HG02943 (cell line): ENCODE data around the gene DCK.
"Not testable (repeated sequence)": the region's sequence is repeated elsewhere in the genome, so short reads cannot be mapped to it uniquely, and the experiment has no call there.

Experiments
- ATAC-seq: cut with Tn5 transposase; IDR thresholded peaks from one replicate; pipeline ENCODE4 v1.9.1; 2021; ENCODE audit warnings: mild to moderate bottlenecking, low read depth, moderate library complexity; ENCODE audit not compliant: unreplicated experiment

Gene DCK

DNA sequence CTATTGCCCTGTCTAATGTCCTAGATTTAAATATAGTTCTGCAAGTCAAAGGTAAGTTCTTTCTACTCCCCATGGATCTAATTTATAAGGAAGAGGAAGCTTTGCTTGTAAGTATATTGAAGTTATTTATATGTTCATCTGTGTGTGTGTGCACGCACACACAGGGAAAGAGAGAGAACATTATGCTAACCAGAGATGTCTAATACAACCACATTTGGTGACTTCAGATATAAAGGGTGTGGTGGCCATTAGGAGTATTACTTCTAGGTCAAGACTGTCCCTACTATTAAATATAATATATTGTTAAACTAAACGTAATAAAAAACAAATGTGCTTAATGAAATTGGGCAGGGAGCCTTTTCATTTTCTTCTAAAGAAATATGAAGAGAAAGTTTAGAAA lies 4.1 kb downstream of the DCK start:
- ATAC-seq: no peak

DNA sequence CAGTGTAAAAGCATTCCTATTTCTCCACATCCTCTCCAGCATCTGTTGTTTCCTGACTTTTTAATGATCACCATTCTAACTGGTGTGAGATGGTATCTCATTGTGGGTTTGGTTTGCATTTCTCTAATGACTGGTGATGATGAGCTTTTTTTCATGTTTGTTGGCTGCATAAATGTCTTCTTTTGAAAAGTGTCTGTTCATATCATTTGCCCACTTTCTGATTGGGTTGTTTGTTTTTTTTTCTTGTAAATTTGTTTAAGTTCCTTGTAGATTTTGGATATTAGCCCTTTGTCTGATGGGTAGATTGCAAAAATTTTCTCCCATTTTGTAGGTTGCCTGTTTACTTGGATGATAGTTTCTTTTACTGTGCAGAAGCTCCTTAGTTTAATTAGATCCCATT lies 6.2 kb downstream of the DCK start:
- not testable (repeated sequence) for ATAC-seq

DNA sequence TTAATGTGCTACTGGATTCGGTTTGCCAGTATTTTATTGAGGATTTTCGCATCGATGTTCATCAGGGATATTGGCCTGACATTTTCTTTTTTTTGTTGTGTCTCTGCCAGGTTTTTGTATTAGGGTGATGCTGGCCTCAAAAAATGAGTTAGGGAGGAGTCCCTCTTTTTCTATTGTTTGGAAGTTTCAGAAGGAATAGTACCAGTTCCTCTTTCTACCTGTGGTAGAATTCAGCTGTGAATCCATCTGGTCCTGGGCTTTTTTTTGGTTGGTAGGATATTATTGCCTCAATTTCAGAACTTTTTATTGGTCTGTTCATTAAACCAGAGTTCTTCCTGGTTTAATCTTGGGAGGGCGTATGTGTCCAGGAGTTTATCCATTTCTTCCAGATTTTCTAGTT lies 7.9 kb downstream of the DCK start:
- not testable (repeated sequence) for ATAC-seq

DNA sequence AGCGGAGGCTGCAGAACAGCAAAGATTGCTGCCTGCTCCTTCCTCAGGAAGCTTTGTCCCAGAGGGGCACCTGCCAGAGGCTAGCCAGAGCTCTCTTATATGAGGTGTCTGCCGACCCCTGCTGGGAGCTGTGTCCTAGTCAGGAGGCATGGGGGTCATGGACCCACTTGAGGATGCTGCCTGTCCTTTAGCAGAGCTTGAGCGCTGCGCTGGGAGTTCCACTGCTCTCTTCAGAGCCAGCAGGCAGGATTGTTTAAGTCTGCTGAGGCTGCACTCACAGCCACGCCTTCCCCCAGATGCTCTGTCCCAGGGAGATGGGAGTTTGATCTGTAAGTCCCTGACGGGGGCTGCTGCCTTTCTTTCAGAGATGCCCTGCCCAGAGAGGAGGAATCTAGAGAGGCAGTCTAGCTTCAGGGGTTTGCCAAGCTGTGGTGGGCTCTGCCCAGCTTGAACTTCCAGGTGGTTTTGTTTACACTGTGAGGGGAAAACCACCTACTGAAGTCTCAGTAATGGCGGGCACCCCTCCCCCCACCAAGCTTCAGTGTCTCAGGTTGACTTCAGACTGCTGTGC lies 10.9 kb downstream of the DCK start:
- no peak for ATAC-seq

DNA sequence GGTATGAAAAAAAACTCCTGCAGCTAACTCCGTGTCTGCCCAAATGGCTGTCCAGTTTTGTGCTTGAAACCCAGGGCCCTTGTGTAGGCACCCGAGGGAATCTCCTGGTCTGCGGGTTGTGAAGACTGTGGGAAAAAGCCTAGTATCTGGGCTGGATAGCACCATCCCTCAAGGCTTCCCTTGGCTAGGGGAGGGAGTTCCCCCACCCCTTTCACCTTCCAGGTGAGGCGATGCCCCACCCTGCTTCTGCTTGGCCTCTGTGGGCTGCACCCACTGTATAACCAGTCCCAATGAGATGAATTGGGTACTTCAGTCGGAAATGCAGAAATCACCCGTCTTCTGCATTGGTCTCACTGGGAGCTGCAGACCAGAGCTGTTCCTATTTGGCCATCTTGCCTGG lies 11.6 kb downstream of the DCK start:
- not testable (repeated sequence) for ATAC-seq

DNA sequence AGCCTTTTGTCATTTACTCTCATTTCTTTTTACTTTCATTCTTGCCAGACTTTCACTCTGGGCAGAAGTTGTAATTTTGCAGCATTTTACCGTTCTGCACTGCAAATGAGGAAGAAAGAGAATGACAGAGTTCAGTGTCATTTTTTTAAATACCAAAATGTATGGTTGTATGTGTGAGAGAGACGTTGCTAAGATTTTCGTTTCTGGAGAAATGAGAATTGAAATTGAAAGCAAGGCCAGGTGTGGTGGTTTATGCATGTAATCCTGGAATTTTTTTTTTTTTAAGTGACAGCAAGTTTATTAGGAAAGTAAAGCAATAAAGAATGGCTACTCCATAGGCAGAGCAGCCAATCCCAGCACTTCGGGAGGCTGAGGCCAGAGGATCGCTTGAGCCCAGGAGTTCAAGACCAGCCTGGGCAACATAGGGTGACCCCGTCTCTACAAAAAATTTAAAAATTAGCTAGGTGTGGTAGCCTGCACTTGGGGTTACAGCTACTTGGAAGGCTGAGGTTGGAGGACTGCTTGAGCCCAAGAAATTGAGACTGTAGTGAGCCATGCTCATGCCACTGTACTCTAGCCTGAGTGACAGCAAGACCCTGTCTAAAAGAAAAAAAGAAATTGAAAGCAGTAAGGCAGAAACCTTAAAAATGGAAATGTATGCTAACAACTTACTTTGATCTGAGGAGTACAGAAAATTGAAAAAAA lies 12.9 kb downstream of the DCK start:
- ATAC-seq: peak; percentile 77

DNA sequence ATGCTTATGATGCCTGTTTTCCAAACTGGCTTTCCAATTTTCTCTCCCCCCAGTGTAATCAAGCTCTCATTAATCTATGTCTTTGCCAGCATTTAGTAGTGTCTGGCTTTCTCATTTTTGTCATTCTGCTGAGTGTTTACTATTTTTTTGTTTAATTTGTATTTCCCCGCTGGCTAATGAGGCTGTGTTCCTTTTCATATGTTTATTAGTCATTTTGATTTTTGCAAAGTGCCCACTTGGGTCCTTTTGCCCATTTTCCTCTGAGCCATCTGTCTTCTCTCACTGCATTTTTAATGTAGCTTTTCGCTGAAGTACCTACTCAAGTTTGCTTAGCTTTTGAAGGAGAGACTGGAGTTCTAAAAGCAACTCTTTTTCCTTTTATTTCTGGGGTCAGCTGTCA lies 14.7 kb downstream of the DCK start:
- no peak for ATAC-seq

DNA sequence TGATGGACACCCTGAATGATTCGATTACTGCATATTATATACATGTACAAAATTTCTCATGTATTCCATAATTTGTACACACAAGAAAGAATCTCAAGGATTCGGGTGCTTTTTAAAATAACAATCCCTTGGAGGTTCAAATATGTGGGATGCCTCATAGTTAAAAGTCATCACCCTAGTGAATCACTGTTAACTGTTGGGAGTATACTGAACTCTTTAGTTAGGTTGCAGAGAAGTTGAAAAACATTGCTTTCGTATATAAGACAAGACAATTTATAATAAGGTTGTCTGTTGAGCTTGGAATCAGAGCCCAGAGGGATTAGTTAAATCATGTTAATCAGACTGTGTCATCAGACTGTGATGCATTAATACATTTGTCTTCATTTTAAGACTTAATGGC lies 15.6 kb downstream of the DCK start:
- no peak for ATAC-seq

DNA sequence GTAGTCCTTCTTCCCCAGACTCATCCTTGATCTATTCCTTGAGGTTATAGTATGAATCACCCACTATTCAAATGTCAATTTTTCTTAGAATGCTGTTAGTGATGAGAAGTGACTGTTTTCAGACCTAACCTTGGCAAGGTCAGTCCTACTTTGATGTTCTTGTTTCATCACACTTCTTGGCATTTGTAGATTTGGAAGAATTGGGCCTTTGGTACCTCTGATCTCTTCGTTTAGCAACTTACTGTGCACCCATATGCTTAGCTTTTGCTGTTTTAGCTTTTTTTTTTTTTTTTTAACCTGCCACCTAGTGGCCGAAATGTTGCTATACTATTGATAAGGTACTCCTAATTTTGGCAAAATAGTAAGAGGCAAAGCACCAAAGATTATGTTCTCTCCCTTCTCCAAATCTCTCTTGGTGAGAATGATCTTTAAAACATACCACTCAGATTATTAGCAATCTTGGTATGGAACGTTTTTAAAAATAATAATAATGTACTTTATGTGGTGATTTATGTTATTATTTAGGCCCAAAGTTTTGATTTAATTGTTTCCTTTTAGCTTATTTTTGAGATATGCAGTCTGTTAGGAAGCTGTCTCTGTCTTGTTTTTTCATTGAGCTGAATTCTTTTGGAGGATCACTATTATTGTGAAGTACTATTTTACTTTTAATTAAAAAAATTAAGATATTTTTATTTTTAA lies 16.6 kb downstream of the DCK start:
- ATAC-seq: no peak

DNA sequence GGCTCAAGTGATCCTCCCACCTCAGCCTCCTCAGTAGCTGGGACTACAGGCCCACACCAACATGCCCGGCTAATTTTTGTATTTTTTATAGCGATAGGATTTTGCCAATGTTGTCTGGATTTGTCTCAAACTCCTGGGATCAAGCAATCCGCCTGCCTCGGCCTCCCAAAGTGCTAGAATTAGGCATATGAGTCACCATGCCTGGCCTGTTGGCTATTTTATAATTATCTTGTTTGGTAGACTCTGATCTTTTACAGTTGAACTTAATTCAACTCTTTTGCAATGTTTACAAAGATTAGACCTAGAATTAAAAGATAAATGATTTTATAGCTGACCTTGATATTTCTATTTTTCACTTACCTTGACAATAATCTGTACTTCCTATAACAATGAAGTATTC lies 18.0 kb downstream of the DCK start:
- ATAC-seq: no peak

DNA sequence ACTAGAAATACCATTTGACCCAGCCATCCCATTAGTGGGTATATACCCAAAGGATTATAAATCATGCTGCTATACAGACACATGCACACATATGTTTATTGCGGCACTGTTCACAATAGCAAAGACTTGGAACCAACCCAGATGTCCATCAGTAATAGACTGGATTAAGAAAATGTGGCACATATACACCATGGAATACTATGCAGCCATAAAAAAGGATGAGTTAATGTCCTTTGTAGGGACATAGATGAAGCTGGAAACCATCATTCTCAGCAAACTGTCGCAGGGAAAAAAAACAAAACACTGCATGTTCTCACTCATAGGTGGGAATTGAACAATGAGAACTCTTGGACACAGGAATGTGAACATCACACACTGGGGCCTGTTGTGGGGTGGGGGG lies 23.9 kb downstream of the DCK start:
- not testable (repeated sequence) for ATAC-seq

DNA sequence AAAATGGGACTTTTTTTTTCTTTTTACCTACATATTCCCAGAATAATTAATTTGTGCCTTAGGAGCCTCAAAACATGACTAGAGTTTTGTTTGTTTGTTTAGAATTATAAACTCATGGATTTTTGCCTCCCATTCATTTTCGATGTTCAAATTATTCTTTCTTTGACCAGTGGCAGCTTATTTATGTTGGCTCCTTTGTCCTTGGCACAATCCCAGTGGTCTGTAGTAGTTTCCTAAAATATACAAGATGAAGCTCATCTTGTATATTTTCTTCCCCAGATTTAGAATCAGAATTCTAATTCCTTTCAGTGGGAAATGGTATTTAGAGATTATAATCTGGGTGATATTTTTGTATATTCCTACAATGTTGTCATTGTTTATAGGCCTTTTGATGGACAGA lies 27.2 kb downstream of the DCK start:
- no peak for ATAC-seq

DNA sequence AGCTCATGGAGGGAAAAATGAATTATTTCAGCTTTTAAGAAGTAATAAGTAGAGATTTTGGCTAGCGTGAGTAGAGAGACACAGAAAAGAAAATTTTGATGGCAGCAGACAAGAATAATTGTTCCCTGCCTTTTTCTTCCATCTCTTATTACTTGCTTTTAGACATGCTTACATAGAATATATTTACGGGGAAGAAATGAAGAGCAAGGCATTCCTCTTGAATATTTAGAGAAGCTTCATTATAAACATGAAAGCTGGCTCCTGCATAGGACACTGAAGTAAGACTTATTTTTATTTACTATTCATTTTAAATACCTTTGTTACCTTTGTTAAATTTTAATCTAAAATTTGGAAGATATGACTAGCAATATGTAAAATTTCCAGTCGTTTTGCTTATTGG lies 32.2 kb downstream of the DCK start:
- no peak for ATAC-seq

DNA sequence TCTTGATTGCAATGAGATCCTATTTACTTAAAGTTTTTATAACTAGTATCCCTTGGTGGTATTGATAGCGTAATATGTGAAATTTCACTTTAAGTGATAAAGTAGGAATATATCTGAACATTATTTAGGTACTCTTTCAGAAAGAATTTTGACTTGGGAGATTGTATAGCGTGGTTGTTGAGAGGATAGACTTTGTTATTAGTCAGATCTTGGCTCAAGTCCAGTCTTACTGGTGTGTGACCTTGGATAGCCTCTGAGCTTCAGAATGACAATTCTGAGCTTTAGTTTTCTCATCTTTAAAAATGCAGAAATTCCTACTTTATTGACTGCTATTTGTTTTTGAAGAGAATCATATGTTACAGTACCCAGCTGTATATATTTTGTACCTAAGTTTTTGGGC lies 32.6 kb downstream of the DCK start:
- ATAC-seq: no peak

DNA sequence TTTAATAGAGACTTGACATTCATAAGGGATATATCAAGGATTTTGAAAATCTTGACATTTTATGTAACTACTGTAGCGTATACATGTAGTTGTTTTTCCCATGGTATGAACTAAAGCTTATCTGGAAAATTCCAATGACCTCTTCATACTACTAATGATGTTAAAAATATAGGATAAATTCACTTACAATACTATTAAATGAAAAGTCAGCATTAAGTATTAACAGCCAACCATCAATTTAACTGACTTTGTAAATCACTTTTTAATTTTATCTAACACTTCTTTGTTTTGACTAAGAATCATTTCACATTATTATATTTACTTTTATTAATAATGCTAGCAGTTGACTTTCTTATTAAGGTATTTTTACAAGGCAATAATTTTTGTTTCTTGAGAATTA lies 34.2 kb downstream of the DCK start:
- no peak for ATAC-seq

DNA sequence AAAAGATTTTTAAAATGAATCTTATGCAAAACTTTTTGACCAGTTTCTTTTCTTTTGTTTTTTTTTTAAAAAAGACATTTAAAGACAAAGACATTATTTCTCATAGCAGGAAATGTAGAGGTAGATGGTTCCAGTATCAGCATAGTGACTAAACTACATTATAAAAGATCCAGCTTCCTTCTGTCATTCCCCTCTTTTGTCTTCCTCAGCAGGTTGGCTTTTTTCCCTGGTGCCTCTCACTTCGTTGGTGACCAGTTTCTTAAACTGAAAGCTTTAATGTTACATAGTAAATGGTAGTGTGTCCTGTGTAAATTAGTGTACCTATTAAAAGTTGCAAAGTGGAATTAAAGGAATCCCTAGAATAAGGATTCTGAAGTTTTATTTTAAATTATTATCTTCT lies 36.1 kb downstream of the DCK start:
- ATAC-seq: no peak

DNA sequence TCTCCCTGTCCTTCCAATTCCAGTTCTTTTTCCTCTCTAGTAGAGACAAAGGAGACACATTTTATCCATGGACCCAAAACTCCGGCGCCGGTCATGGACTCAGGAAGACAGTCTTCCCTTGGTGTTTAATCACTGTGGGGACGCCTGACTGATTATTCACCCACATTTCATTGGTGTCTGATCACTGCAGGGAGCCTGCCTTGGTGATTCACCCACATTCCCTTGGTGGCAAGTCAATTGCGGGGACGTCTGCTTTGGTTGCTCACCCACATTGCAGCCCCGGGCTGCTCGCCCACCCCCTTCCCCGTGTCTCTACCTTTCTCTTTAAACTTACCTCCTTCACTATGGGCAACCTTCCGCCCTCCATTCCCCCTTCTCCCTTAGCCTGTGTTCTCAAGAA lies 38.7 kb downstream of the DCK start:
- not testable (repeated sequence) for ATAC-seq

DNA sequence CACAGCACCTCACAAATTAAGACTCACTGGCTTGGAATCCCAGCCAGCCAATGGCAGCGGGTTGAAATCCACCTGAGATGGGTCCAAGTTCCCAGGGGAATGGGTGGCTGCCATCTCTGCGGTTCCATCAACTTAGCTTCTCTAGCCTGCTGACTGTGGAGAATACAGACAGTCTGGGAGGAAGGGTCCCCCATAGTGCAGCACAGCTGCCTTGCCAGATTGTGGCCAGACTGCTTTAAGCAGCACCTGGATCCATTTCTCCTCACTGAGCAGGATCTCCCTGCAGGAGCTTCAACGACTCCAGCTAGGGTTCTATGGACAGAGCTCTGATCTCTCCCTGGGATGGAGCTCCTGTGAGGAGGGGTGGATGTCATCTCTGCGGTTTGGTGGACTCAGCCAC lies 51.8 kb downstream of the DCK start:
- ATAC-seq: no peak

DNA sequence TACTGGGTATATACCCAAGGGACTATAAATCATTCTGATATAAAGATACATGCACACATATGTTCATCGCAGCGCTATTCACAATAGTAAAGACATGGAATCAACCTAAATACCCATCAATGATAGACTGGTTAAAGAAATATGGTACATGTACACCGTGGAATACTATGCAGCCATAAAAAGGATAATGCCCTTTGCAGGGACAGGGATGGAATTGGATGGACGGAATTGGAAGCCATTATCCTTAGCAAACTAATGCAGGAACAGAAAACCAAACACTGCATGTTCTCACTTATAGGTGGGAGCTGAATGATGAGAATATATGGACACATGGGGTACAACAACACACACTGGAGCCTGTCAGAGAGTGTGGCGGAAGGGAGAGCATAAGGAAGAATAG lies 55.9 kb downstream of the DCK start:
- ATAC-seq: no peak

DNA sequence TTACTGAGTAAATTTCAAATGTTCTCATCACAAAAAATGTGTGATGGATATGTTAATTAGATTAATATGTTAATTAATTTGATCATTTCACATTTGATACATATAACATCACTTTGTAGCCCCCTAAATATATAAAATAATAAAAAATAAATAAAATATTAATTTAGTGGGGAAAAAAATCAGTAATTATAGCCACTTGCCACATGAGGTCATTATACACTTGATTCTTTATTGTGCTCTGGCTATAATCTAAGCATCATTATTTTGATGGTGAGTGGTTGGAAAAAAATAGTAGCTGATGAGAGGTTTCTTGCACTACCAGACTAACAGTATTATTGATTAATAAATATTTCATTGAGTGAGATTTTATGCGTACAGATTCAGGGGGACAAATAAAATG lies 57.4 kb downstream of the DCK start:
- no peak for ATAC-seq

DNA sequence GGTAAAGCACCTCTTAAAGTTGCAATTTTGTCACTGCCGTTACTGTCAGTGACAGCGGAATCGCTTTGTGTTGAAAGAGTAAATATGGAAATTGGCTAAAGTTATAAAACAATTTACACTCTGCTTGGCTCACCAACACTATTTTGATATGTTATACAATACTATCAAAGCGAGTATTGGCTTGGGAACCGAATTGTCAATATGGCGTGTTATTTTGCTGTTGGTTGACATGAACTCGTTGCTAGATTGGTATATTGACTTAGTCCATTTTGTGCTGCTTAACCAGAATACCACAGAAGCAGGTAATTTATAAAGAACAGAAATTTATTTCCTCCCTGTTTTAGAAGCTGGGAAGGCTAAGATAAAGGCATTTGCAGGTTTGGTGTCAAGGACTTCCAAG lies 58.6 kb downstream of the DCK start:
- no peak for ATAC-seq

DNA sequence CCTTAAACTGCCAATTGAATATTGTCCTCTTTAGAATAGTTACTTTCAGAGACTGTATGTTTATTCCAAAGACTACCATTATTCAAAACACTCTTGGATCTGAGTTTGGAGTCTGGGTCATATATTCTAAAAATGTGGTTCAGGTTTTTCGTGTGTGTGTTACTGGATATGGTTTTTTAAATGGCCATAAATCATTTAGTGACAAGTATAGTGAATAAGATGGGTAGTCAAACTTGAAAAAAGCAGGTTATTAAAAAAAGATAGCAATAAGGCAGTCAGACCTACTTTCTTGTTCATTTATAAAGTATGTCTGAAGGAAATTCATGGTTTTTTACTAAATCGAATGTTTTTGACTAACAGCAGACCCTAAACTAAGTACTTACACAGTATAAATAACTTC lies 59.3 kb downstream of the DCK start:
- ATAC-seq: no peak
